Measurements from ENCODE around the gene STRN4. TPM values are rescaled to one million over a fixed set of nuclear protein-coding genes. Genes with fewer than 3 reads are reported as not detected.

Gene STRN4
- total RNA-seq, 4 donors from 2014 or later: 77.4 to 127 (median 87.4) TPM

- no peak for DNase-seq (ENCODE audit: low spot score in 2 of 2)
- H3K4me3 ChIP-seq: no peak overlapping the region
- peaks cover 0 to 90% (median 26%) of the 10 kb centered on the region in 3 donors for H3K36me3 ChIP-seq
- WGBS, 2 donors: 94% methylated on average over 13 to 14 of the region's 14 CpGs
- TF ChIP-seq CTCF (IDR thresholded peaks at IDR 0.05) (no peak), EP300 (IDR thresholded peaks at IDR 0.05) (no peak)
- no peak overlapping the region for H3K27ac ChIP-seq
- peaks cover 0 to 88% (median 16%) of the 10 kb centered on the region in 4 donors for H3K4me1 ChIP-seq
- H3K9me3 ChIP-seq: no peaks in the 10 kb centered on the region
- no peaks in the 10 kb centered on the region for H3K27me3 ChIP-seq
Observed at GRCh38 chr19:46730595-46730994, 15.7 kb downstream of the STRN4 start.

GRCh38 chr19:46730187-46730586, 16.1 kb downstream of the STRN4 start:
- Histone ChIP-seq H3K27me3 (no peaks in the 10 kb centered on the region), H3K36me3 (peaks cover 0 to 90% (median 30%) of the 10 kb centered on the region in 3 donors), H3K4me1 (peaks cover 0 to 84% (median 16%) of the 10 kb centered on the region in 4 donors), H3K27ac (peak overlapping the region in 1 of 4 donors; percentile 62), H3K9me3 (no peaks in the 10 kb centered on the region), H3K4me3 (no peak overlapping the region)
- no peak for TF ChIP-seq CTCF (IDR thresholded peaks at IDR 0.05)
- no peak for TF ChIP-seq POLR2A (IDR thresholded peaks at IDR 0.05)
- no peak for TF ChIP-seq EP300 (IDR thresholded peaks at IDR 0.05)
- DNase-seq (ENCODE audit: low spot score in 2 of 2): no peak
- WGBS, 2 donors: 93% methylated on average over 6 to 9 of the region's 9 CpGs

GRCh38 chr19:46729696-46730095, 16.6 kb downstream of the STRN4 start:
- DNase-seq (ENCODE audit: low spot score in 2 of 2): no peak
- H3K4me3 ChIP-seq: no peak overlapping the region
- TF ChIP-seq POLR2A (IDR thresholded peaks at IDR 0.05) (no peak), EP300 (IDR thresholded peaks at IDR 0.05) (no peak), CTCF (IDR thresholded peaks at IDR 0.05) (no peak)
- H3K27me3 ChIP-seq: no peaks in the 10 kb centered on the region
- H3K4me1 ChIP-seq: peaks cover 0 to 79% (median 14%) of the 10 kb centered on the region in 4 donors
- H3K9me3 ChIP-seq: no peaks in the 10 kb centered on the region
- peaks cover 0 to 95% (median 35%) of the 10 kb centered on the region in 3 donors for H3K36me3 ChIP-seq
- 82 to 84% methylated on average over 7 of the region's 7 CpGs for WGBS, 2 donors
- peak overlapping the region in 1 of 4 donors; percentile 62 for H3K27ac ChIP-seq

- TF ChIP-seq EP300 (IDR thresholded peaks at IDR 0.05) (no peak), CTCF (IDR thresholded peaks at IDR 0.05) (peak; percentile 82 to 93 (median 92))
- Histone ChIP-seq H3K4me1 (peaks cover 0 to 70% (median 9%) of the 10 kb centered on the region in 4 donors), H3K9me3 (no peaks in the 10 kb centered on the region), H3K27ac (peak overlapping the region in 1 of 4 donors; percentile 62), H3K4me3 (no peak overlapping the region), H3K36me3 (peaks cover 0 to 96% (median 40%) of the 10 kb centered on the region in 3 donors), H3K27me3 (no peaks in the 10 kb centered on the region)
- 41 to 56% methylated on average over 18 to 19 of the region's 20 CpGs for WGBS, 2 donors
- peak in 1 of 2 donors; percentile 58 for DNase-seq (ENCODE audit: low spot score in 2 of 2)
Observed at GRCh38 chr19:46728693-46729339, 17.4 kb downstream of the STRN4 start.

GRCh38 chr19:46728208-46728607, 18.0 kb downstream of the STRN4 start:
- Histone ChIP-seq H3K4me3 (no peak overlapping the region), H3K27me3 (no peaks in the 10 kb centered on the region), H3K4me1 (peaks cover 0 to 64% (median 6%) of the 10 kb centered on the region in 4 donors), H3K9me3 (no peaks in the 10 kb centered on the region), H3K27ac (peak overlapping the region in 1 of 4 donors; percentile 62), H3K36me3 (peaks cover 2 to 98% (median 40%) of the 10 kb centered on the region in 3 donors)
- TF ChIP-seq POLR2A (IDR thresholded peaks at IDR 0.05) (no peak), CTCF (IDR thresholded peaks at IDR 0.05) (no peak), EP300 (IDR thresholded peaks at IDR 0.05) (no peak)
- 72 to 73% methylated on average over 10 to 12 of the region's 14 CpGs for WGBS, 2 donors
- DNase-seq (ENCODE audit: low spot score in 2 of 2): no peak

Data from tibial nerve (tissue), 4 donors.